IMR-90 (cell line): ENCODE results near the gene RASGRF1. TPM values are rescaled to one million over a fixed set of nuclear protein-coding genes. Genes with fewer than 3 reads are reported as not detected.
"Not testable (repeated sequence)": the region's sequence is repeated elsewhere in the genome, so short reads cannot be mapped to it uniquely, and the experiment has no call there.

ENCODE experiments used
- ATAC-seq: fragments of 200-7000 bp; cut with Tn5 transposase; 2 replicates; pipeline ENCODE4 v1.9.1; 2020; ENCODE audit warnings: low read depth, mild to moderate bottlenecking, moderate library complexity
- BruUV-seq: library from RNA; stranded (reverse); fragments of 400-500 nt; replicated peaks from 2 replicates; lab custom pipeline; 2021; lab: Mats Ljungman, UMichigan
- CTCF ChIA-PET: fragments of 300-600 bp; formaldehyde crosslinking; extraction: SDS; loops from one replicate; lab custom pipeline; 2021; ENCODE audit warnings: antibody characterized with exemption; lab: Yijun Ruan, JAX
- POLR2A ChIA-PET: fragments of 300-600 bp; sonication (Branson Sonifier 250); formaldehyde crosslinking; loops from one replicate; lab custom pipeline; 2022; ENCODE audit warnings: antibody characterized with exemption; ENCODE audit not compliant: unreplicated experiment; lab: Charles Lee
- DNase-seq: peaks from one replicate; pipeline ENCODE4 v3.0.0; 2013
- H2AFZ ChIP-seq: replicated peaks from 2 replicates; pipeline ENCODE3; 2013; ENCODE audit warnings: low read length, mild to moderate bottlenecking; ENCODE audit not compliant: poor library complexity
- H2AK5ac ChIP-seq: 2 replicates; pipeline ENCODE4 v1.6.1; 2013; ENCODE audit warnings: low read depth, low read length, inconsistent platforms
- H2AK9ac ChIP-seq: replicated peaks from 2 replicates; pipeline ENCODE3; 2013; ENCODE audit warnings: mild to moderate bottlenecking, low read depth, low read length, moderate library complexity; ENCODE audit not compliant: poor library complexity
- H2BK120ac ChIP-seq: 2 replicates; pipeline ENCODE4 v1.6.1; 2013; ENCODE audit warnings: low read depth, low read length, inconsistent platforms
- H2BK15ac ChIP-seq: 3 replicates; pipeline ENCODE4 v1.6.1; 2013; ENCODE audit warnings: low read depth, low read length, inconsistent platforms
- H2BK20ac ChIP-seq: 2 replicates; pipeline ENCODE4 v1.6.1; 2013; ENCODE audit warnings: low read depth, mild to moderate bottlenecking, inconsistent platforms, low read length, moderate library complexity
- H2BK5ac ChIP-seq: 2 replicates; pipeline ENCODE4 v1.6.1; 2013; ENCODE audit warnings: mild to moderate bottlenecking, low read depth, low read length, inconsistent platforms; ENCODE audit not compliant: poor library complexity, severe bottlenecking
- H3K14ac ChIP-seq: replicated peaks from 2 replicates; pipeline ENCODE4 v1.6.1; 2013; ENCODE audit warnings: low read depth, low read length, inconsistent platforms
- H3K18ac ChIP-seq: 2 replicates; pipeline ENCODE4 v1.6.1; 2013; ENCODE audit warnings: low read depth, low read length, control low read depth
- H3K23ac ChIP-seq: 2 replicates; pipeline ENCODE4 v1.6.1; 2013; ENCODE audit warnings: low read depth, low read length, inconsistent platforms
- H3K27ac ChIP-seq: 2 replicates; pipeline ENCODE4 v1.5.1; 2013; ENCODE audit warnings: mild to moderate bottlenecking, control low read depth, low read length; ENCODE audit not compliant: insufficient read depth
- H3K27me3 ChIP-seq: 2 replicates; pipeline ENCODE4 v1.6.1; 2013; ENCODE audit warnings: low read length; ENCODE audit not compliant: control insufficient read depth, insufficient read depth
- H3K36me3 ChIP-seq: 2 replicates; pipeline ENCODE4 v1.6.1; 2013; ENCODE audit warnings: low read length, mixed read lengths; ENCODE audit not compliant: control insufficient read depth, insufficient read depth
- H3K4ac ChIP-seq: 2 replicates; pipeline ENCODE4 v1.6.1; 2013; ENCODE audit warnings: low read depth, low read length, inconsistent platforms
- H3K4me1 ChIP-seq: 2 replicates; pipeline ENCODE4 v1.6.1; 2013; ENCODE audit warnings: low read length, mixed read lengths; ENCODE audit not compliant: control insufficient read depth, insufficient read depth
- H3K4me2 ChIP-seq: 2 replicates; pipeline ENCODE4 v1.6.1; 2013; ENCODE audit warnings: low read depth, mild to moderate bottlenecking, control low read depth, low read length, moderate library complexity
- H3K4me3 ChIP-seq: 2 replicates; pipeline ENCODE4 v1.5.1; 2013; ENCODE audit warnings: low read depth, mild to moderate bottlenecking, control low read depth, low read length, moderate library complexity; ENCODE audit not compliant: insufficient read depth
- H3K56ac ChIP-seq: 2 replicates; pipeline ENCODE4 v1.6.1; 2013; ENCODE audit warnings: low read length, inconsistent platforms; ENCODE audit not compliant: insufficient read depth; ENCODE audit errors: extremely low read depth
- H3K79me1 ChIP-seq, 2 experiments: 2 replicates each; pipeline ENCODE4 v1.6.1; 2013; ENCODE audit warnings: low read length in 2 of 2, inconsistent platforms in 1 of 2, low read depth in 1 of 2
- H3K9ac ChIP-seq: 2 replicates; pipeline ENCODE4 v1.6.1; 2013; ENCODE audit warnings: low read depth, low read length, control low read depth
- H3K9me1 ChIP-seq: 2 replicates; pipeline ENCODE4 v1.6.1; 2013; ENCODE audit warnings: low read length, inconsistent platforms; ENCODE audit not compliant: insufficient read depth
- H3K9me3 ChIP-seq: 2 replicates; pipeline ENCODE4 v1.6.1; 2013; ENCODE audit warnings: low read length; ENCODE audit not compliant: control insufficient read depth, insufficient read depth
- H4K20me1 ChIP-seq: 2 replicates; pipeline ENCODE4 v1.6.1; 2013; ENCODE audit warnings: low read length, inconsistent platforms; ENCODE audit not compliant: insufficient read depth
- H4K5ac ChIP-seq: 2 replicates; pipeline ENCODE4 v1.6.1; 2013; ENCODE audit warnings: mild to moderate bottlenecking, low read depth, low read length, control low read depth
- H4K8ac ChIP-seq, 2 experiments: 2 replicates each; pipeline ENCODE4 v1.6.1; 2013; ENCODE audit warnings: low read depth in 2 of 2, low read length in 2 of 2, control low read depth in 1 of 2, inconsistent platforms in 1 of 2
- H4K91ac ChIP-seq: 2 replicates; pipeline ENCODE4 v1.6.1; 2013; ENCODE audit warnings: low read depth, low read length, inconsistent platforms; ENCODE audit not compliant: insufficient read depth
- RAD21 ChIP-seq: IDR thresholded peaks from 2 replicates; pipeline ENCODE4 v1.6.1; 2012; ENCODE audit warnings: low read length, improper control_type of control experiment
- RCOR1 ChIP-seq: IDR thresholded peaks from 2 replicates; pipeline ENCODE4 v1.6.1; 2012; ENCODE audit warnings: mild to moderate bottlenecking, low read length, improper control_type of control experiment; ENCODE audit not compliant: insufficient replicate concordance
- WGBS, 2 experiments: methylation state at CpG; one replicate each; pipeline versions ENCODE4 v1.1.5 to v1.1.7; 2013; ENCODE audit warnings: missing lambda C conversion rate in 2 of 2; ENCODE audit not compliant: insufficient read length in 1 of 2; ENCODE audit errors: extremely low coverage in 2 of 2; 5-methylcytosine and 5-hydroxymethylcytosine counted together
- dilution Hi-C: fragments of 300-500 bp; cut with HindIII; formaldehyde crosslinking; loops from one replicate; pipeline ENCODE4 v1.14.3; 2018; ENCODE audit warnings: low sequenced_read_pairs; ENCODE audit not compliant: unreplicated experiment
- in situ Hi-C: fragments of 300-500 bp; cut with MboI; formaldehyde crosslinking; loops from 3 replicates; pipeline ENCODE4 v1.14.3; 2019; ENCODE audit warnings: low sequenced_read_pairs, inconsistent platforms, mixed read lengths
- intact Hi-C: fragments of 100-400 bp; cut with micrococcal nuclease; formaldehyde crosslinking; loops from 2 replicates; pipeline ENCODE4 v1.10.0; 2022
- polyA plus RNA-seq, 3 experiments: library from polyadenylated mRNA; depleted of rRNA; stranded (reverse); fragments of >200 nt; gene quantifications; 2 replicates each; pipeline ENCODE4 v1.2.3, GENCODE V29; 2012; ENCODE audit warnings: low replicate concordance in 1 of 3
- total RNA-seq: library from RNA; depleted of rRNA; stranded (reverse); fragments of >200 nt; gene quantifications from 2 replicates; pipeline ENCODE4 v1.2.3, GENCODE V29; 2012

Gene RASGRF1
- total and polyA plus RNA-seq, 2 of the 4 experiments (the other 2 are of a cell fraction) = under 0.01 to 0.15 TPM

- no peaks in the 10 kb centered on the region for H3K9me1 ChIP-seq
- dilution Hi-C loops (no loop called here), intact Hi-C loops (no loop called here), in situ Hi-C loops (loop anchor here (5.0 kb wide), 1 partner anchor 157 kb away; no protein-coding TSS in a partner anchor)
- H3K23ac ChIP-seq = no peak overlapping the region
- H3K14ac ChIP-seq = no peak overlapping the region
- no peak overlapping the region for H4K91ac ChIP-seq
- H3K79me1 ChIP-seq = no peaks in the 10 kb centered on the region
- H4K8ac ChIP-seq = no peak overlapping the region
- no peak overlapping the region for H3K4me2 ChIP-seq
- no peaks in the 10 kb centered on the region for H3K4me1 ChIP-seq
- peaks cover 6% of the 10 kb centered on the region for H3K27me3 ChIP-seq
- no TSS peak for BruUV-seq
- no peak overlapping the region for H4K5ac ChIP-seq
- CTCF ChIA-PET = no interaction called here
- DNase-seq = no peak
- POLR2A ChIA-PET = no interaction called here
- H3K9ac ChIP-seq = no peak overlapping the region
- H2AK5ac ChIP-seq = no peak overlapping the region
- no peaks in the 10 kb centered on the region for H3K36me3 ChIP-seq
- H2BK20ac ChIP-seq = no peak overlapping the region
- no peak overlapping the region for H3K4ac ChIP-seq
- H4K20me1 ChIP-seq = no peaks in the 10 kb centered on the region
- no peak for TF ChIP-seq RCOR1
- TF ChIP-seq RAD21 = 0 out of 2 replicates have a peak, but pooled peaks have one; percentile 13
- H3K18ac ChIP-seq = no peak overlapping the region
- no peak overlapping the region for H2AK9ac ChIP-seq
- ATAC-seq = no peak
- H2BK5ac ChIP-seq = no peak overlapping the region
- no peaks in the 10 kb centered on the region for H3K9me3 ChIP-seq
- no peak overlapping the region for H2AFZ ChIP-seq
- H2BK15ac ChIP-seq = no peak overlapping the region
- H3K4me3 ChIP-seq = no peak overlapping the region
- 72% methylated on average over 3 of the region's 6 CpGs; no CpG with 5 or more reads in 1 of the 2 experiments for WGBS, 2 experiments
- no peak overlapping the region for H3K27ac ChIP-seq
- H2BK120ac ChIP-seq = no peak overlapping the region
- no peak overlapping the region for H3K56ac ChIP-seq
These were observed 65.4 kb downstream of the RASGRF1 start for GRCh38 chr15:79025201-79025600.

DNA sequence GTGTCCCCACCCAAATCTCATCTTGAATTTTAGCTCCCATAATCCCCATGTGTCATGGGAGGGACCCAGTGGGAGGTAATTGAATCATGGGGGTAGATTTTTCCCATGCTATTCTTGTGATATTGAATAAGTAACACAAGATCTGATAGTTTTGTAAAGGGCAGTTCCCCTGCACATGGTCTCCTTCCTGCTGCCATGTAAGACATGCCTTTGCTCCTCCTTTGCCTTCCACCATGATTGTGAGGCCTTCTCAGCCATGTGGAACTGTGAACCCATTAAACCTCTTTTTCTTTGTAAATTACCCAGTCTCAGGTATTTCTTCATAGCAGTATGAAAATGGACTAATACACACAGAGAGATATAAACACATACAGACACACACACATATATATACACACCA is 66.1 kb downstream of the RASGRF1 start:
- H4K8ac ChIP-seq, H3K18ac ChIP-seq, H2BK20ac ChIP-seq, H3K27me3 ChIP-seq, H3K9me3 ChIP-seq, H3K23ac ChIP-seq, H2AK5ac ChIP-seq, H3K4me2 ChIP-seq, H4K20me1 ChIP-seq, BruUV-seq, H3K9me1 ChIP-seq, H2AK9ac ChIP-seq, H3K4me1 ChIP-seq, ATAC-seq, POLR2A ChIA-PET, H3K4ac ChIP-seq, dilution Hi-C loops, H3K36me3 ChIP-seq, DNase-seq, H4K91ac ChIP-seq, H4K5ac ChIP-seq, intact Hi-C loops, H3K14ac ChIP-seq, in situ Hi-C loops, H3K27ac ChIP-seq, H3K4me3 ChIP-seq, H3K79me1 ChIP-seq, H2BK120ac ChIP-seq, H3K56ac ChIP-seq, H2BK15ac ChIP-seq, CTCF ChIA-PET, H3K9ac ChIP-seq, H2BK5ac ChIP-seq, H2AFZ ChIP-seq: not testable (repeated sequence)
